HepG2 (cell line): ENCODE data around the gene NFE2L2.
"Not testable (repeated sequence)": the region's sequence is repeated elsewhere in the genome, so short reads cannot be mapped to it uniquely, and the experiment has no call there.

Source experiments
- DPF2 ChIP-seq: sonication (generic); formaldehyde crosslinking; IDR thresholded peaks from 2 replicates; pipeline ENCODE4 v1.4.0; 2020; ENCODE audit warnings: mild to moderate bottlenecking, low read depth, missing genetic modification reagents, borderline replicate concordance
- ELF3 ChIP-seq: IDR thresholded peaks from 2 replicates; pipeline ENCODE4 v1.6.1; 2016; ENCODE audit warnings: missing genetic modification reagents, missing compliant biosample characterization
- JUND ChIP-seq: sonication (generic); formaldehyde crosslinking; IDR thresholded peaks from 2 replicates; pipeline ENCODE4 v1.8.0; 2022; ENCODE audit warnings: mild to moderate bottlenecking, missing genetic modification reagents
- NONO ChIP-seq, 2 experiments: fragments of 450-650 bp in 1 of 2; sonication (generic) in 1 of 2; formaldehyde crosslinking in 1 of 2; IDR thresholded peaks in 1 of 2; conservative IDR thresholded peaks in 1 of 2; 2 replicates each; pipeline versions ENCODE4 v1.6.1 to v1.8.0; 2017 to 2022; ENCODE audit warnings: mild to moderate bottlenecking in 1 of 2, missing genetic modification reagents in 1 of 2, moderate library complexity in 1 of 2
- PHF21A ChIP-seq: sonication (generic); formaldehyde crosslinking; IDR thresholded peaks from 2 replicates; pipeline ENCODE4 v1.5.0; 2020; ENCODE audit warnings: mild to moderate bottlenecking, missing genetic modification reagents
- POLR2A ChIP-seq, 2 experiments: IDR thresholded peaks; 2 replicates each; pipeline ENCODE4 v1.6.1; 2011; ENCODE audit warnings: low read depth in 2 of 2, low read length in 2 of 2, mild to moderate bottlenecking in 1 of 2, moderate library complexity in 1 of 2; ENCODE audit not compliant: insufficient read depth in 1 of 2
- SIX1 ChIP-seq: sonication (generic); formaldehyde crosslinking; IDR thresholded peaks from 2 replicates; pipeline ENCODE4 v1.4.0; 2020; ENCODE audit warnings: missing genetic modification reagents, borderline replicate concordance
- ZNF274 ChIP-seq: sonication (generic); formaldehyde crosslinking; IDR thresholded peaks from 2 replicates; pipeline ENCODE4 v1.5.1; 2020; ENCODE audit warnings: mild to moderate bottlenecking, missing genetic modification reagents
- ZNF7 ChIP-seq: IDR thresholded peaks from 2 replicates; pipeline ENCODE4 v1.6.1; 2016; ENCODE audit warnings: missing biosample characterization, missing genetic modification reagents
- ZNF83 ChIP-seq: sonication (generic); formaldehyde crosslinking; IDR thresholded peaks from 2 replicates; pipeline ENCODE4 v1.4.0; 2020; ENCODE audit warnings: missing genetic modification reagents, mild to moderate bottlenecking, borderline replicate concordance
- ZSCAN9 ChIP-seq: IDR thresholded peaks from 2 replicates; pipeline ENCODE4 v1.6.1; 2016; ENCODE audit warnings: borderline replicate concordance
- TF ChIP-seq, protein P1 (sequence below): sonication (generic); formaldehyde crosslinking; IDR thresholded peaks from 2 replicates; pipeline ENCODE4 v1.5.0; 2020; ENCODE audit warnings: mild to moderate bottlenecking, missing genetic modification reagents, moderate library complexity
- TF ChIP-seq, protein P2 (sequence below): sonication (generic); formaldehyde crosslinking; IDR thresholded peaks from 2 replicates; pipeline ENCODE4 v1.8.0; 2022; ENCODE audit warnings: missing genetic modification reagents, mild to moderate bottlenecking, moderate library complexity, borderline replicate concordance
- TF ChIP-seq, protein P3 (sequence below): IDR thresholded peaks from 2 replicates; pipeline ENCODE4 v1.6.1; 2016; ENCODE audit warnings: low read depth

DNA sequence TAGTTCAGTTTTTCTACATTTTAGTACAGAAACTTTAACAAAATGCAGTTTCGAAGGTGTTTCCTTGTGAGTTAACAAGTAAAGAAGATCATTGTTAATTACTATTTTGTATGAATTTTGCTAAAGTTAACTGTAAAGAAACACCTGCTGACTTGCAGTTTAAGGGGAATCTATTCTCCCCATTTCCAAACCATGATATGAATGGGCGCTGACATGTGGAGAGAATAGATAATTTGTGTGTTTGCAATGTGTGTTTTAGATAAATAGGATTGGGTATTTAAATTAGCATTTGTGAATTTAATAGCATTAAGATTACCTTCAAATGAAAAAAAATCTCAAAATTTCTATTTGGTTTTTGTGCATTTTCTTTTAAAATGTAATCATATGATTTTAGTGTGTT lies 44.7 kb downstream of the NFE2L2 start:
- not testable (repeated sequence) for TF ChIP-seq JUND (CRISPR knock-in tag); DPF2 (CRISPR knock-in tag); ZNF7; PHF21A (CRISPR knock-in tag); ZSCAN9; ELF3 (CRISPR knock-in tag); ZNF83; ZNF274 (CRISPR knock-in tag); NONO (IDR thresholded peaks at IDR 0.05); NONO (CRISPR knock-in tag; conservative IDR thresholded peaks at IDR 0.05); POLR2A (IDR thresholded peaks at IDR 0.05; ENCODE audit: insufficient read depth in 1 of 2, low read depth in 2 of 2, low read length in 2 of 2); SIX1
- TF ChIP-seq, protein P1, sequence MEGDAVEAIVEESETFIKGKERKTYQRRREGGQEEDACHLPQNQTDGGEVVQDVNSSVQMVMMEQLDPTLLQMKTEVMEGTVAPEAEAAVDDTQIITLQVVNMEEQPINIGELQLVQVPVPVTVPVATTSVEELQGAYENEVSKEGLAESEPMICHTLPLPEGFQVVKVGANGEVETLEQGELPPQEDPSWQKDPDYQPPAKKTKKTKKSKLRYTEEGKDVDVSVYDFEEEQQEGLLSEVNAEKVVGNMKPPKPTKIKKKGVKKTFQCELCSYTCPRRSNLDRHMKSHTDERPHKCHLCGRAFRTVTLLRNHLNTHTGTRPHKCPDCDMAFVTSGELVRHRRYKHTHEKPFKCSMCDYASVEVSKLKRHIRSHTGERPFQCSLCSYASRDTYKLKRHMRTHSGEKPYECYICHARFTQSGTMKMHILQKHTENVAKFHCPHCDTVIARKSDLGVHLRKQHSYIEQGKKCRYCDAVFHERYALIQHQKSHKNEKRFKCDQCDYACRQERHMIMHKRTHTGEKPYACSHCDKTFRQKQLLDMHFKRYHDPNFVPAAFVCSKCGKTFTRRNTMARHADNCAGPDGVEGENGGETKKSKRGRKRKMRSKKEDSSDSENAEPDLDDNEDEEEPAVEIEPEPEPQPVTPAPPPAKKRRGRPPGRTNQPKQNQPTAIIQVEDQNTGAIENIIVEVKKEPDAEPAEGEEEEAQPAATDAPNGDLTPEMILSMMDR (CRISPR knock-in tag): not testable (repeated sequence)
- TF ChIP-seq, protein P2, sequence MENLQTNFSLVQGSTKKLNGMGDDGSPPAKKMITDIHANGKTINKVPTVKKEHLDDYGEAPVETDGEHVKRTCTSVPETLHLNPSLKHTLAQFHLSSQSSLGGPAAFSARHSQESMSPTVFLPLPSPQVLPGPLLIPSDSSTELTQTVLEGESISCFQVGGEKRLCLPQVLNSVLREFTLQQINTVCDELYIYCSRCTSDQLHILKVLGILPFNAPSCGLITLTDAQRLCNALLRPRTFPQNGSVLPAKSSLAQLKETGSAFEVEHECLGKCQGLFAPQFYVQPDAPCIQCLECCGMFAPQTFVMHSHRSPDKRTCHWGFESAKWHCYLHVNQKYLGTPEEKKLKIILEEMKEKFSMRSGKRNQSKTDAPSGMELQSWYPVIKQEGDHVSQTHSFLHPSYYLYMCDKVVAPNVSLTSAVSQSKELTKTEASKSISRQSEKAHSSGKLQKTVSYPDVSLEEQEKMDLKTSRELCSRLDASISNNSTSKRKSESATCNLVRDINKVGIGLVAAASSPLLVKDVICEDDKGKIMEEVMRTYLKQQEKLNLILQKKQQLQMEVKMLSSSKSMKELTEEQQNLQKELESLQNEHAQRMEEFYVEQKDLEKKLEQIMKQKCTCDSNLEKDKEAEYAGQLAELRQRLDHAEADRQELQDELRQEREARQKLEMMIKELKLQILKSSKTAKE (CRISPR knock-in tag): not testable (repeated sequence)
- TF ChIP-seq, protein P3, sequence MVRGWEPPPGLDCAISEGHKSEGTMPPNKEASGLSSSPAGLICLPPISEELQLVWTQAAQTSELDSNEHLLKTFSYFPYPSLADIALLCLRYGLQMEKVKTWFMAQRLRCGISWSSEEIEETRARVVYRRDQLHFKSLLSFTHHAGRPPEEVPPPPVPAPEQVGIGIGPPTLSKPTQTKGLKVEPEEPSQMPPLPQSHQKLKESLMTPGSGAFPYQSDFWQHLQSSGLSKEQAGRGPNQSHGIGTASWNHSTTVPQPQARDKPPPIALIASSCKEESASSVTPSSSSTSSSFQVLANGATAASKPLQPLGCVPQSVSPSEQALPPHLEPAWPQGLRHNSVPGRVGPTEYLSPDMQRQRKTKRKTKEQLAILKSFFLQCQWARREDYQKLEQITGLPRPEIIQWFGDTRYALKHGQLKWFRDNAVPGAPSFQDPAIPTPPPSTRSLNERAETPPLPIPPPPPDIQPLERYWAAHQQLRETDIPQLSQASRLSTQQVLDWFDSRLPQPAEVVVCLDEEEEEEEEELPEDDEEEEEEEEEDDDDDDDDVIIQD (CRISPR knock-in tag): not testable (repeated sequence)
